Skeletal muscle satellite cell (primary cell): ENCODE results near the gene SCGB1A1.

Experiments used
- H3K27me3 ChIP-seq: 2 replicates; pipeline ENCODE4 v1.7.0; 2013; ENCODE audit warnings: low read length; ENCODE audit not compliant: control insufficient read depth, insufficient read depth
- H3K36me3 ChIP-seq: 2 replicates; pipeline ENCODE4 v1.7.0; 2013; ENCODE audit warnings: mild to moderate bottlenecking, control low read depth, low read length; ENCODE audit not compliant: insufficient read depth
- H3K4me1 ChIP-seq: 2 replicates; pipeline ENCODE4 v1.7.0; 2013; ENCODE audit warnings: low read length; ENCODE audit not compliant: control insufficient read depth, insufficient read depth
- H3K4me2 ChIP-seq: 2 replicates; pipeline ENCODE4 v1.7.0; 2013; ENCODE audit warnings: mild to moderate bottlenecking, low read length
- H3K4me3 ChIP-seq: 2 replicates; pipeline ENCODE4 v1.7.0; 2013; ENCODE audit warnings: low read length
- H3K9ac ChIP-seq: 2 replicates; pipeline ENCODE4 v1.7.0; 2013; ENCODE audit warnings: mild to moderate bottlenecking, low read depth, low read length, moderate library complexity
- H3K9me3 ChIP-seq: replicated peaks from 2 replicates; pipeline ENCODE4 v1.7.0; 2013; ENCODE audit warnings: mild to moderate bottlenecking, control low read depth, low read length

The SCGB1A1 gene

DNA sequence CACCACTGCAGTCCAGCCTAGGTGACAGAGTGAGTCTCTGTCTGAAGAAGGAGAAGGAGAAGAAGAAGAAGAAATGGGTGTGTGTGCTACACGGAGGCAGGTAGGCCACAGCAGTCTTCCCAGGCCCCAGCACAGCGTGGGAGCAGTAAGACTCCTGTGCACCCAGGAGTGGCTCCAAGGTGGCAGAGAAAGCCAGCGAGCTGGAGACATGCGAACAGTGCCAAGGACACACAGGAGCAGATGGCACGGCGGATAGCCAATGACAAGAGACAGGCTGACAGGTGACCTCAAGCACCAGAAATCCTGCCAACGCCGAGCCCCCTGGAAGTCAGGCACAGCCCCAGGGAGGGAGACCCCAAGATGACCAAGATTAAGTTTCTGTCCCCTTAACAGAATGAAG is 9.0 kb upstream of the SCGB1A1 start:
- Histone ChIP-seq H3K4me1 (no peaks in the 10 kb centered on the region), H3K27me3 (peaks cover 3% of the 10 kb centered on the region), H3K9ac (no peak overlapping the region), H3K4me2 (no peak overlapping the region), H3K9me3 (no peaks in the 10 kb centered on the region), H3K36me3 (no peaks in the 10 kb centered on the region), H3K4me3 (no peak overlapping the region)

DNA sequence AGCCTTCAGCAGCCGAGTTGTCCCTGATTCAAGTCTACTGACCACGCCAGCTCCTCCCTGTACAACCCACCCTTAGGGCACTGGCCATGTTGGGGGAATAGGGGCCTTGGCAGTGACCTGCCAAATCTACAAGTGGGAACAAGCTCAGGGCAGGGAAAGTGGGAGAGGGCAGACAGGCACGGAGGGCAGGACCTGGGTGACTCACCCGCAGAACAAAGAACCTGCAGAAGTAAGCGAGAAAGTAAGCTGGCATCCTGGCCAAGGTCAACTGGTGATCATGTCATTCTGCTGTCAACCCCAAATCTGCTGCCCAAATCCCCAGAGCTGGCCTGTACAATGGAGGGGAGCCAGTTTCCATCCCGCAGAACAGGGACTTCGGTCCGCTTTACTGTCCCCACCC is 7.9 kb upstream of the SCGB1A1 start:
- Histone ChIP-seq H3K4me1 (no peaks in the 10 kb centered on the region), H3K27me3 (no peaks in the 10 kb centered on the region), H3K9me3 (no peaks in the 10 kb centered on the region), H3K36me3 (no peaks in the 10 kb centered on the region), H3K4me3 (no peak overlapping the region), H3K9ac (no peak overlapping the region), H3K4me2 (no peak overlapping the region)

DNA sequence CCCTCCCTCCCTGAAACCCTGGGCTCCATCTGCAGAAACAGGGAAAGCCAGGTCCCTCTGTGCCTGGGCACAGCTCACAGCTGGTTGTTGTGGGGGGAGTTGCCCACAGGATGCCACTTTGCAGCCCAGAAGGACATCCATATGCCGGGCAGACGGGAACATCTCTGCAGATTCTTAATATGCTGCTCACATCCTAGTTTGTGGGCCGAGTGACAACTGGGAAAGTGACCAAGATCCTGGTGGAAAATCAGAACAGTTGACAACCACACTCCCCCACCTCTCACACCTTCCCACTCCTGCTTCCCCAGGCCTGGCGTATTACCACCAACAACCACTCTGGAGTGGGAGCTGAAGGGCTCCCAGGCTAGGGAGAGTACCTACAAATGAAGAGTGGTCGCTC is 7.3 kb upstream of the SCGB1A1 start:
- Histone ChIP-seq H3K9me3 (no peaks in the 10 kb centered on the region), H3K27me3 (no peaks in the 10 kb centered on the region), H3K9ac (no peak overlapping the region), H3K36me3 (no peaks in the 10 kb centered on the region), H3K4me3 (no peak overlapping the region), H3K4me1 (no peaks in the 10 kb centered on the region), H3K4me2 (no peak overlapping the region)

DNA sequence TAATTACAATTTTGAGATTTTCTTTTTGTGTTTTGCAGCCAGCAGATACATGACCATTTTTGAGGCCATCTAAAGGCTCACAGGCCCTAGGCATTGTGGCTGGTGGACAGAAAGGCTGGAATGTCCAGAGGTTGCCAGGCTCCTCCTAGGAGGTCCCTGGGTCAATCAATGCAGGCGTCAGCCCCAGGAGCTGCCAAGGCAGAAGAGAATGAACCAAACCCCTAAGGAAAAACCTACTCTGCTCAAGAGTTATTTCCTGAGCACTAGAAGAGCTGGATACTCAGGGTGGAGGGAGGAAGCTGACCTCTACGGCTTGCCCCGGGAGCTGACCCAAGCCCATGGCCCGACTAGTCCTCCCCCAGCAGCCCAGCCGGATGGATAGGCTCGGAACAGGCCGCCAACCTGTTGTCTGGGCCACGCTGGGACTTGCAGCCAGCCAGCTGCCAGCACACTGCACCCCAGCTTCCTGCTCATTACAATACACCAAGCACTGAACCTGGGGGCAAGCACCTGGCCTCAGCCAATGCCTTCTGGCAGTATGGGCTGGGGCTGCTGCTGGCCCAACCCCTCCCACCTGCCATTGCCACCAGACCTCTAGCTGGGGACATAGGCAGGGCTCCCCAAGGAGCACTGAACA is 5.7 kb upstream of the SCGB1A1 start:
- Histone ChIP-seq H3K27me3 (no peaks in the 10 kb centered on the region), H3K4me1 (no peaks in the 10 kb centered on the region), H3K4me3 (no peak overlapping the region), H3K9ac (no peak overlapping the region), H3K4me2 (no peak overlapping the region), H3K36me3 (no peaks in the 10 kb centered on the region), H3K9me3 (no peaks in the 10 kb centered on the region)

DNA sequence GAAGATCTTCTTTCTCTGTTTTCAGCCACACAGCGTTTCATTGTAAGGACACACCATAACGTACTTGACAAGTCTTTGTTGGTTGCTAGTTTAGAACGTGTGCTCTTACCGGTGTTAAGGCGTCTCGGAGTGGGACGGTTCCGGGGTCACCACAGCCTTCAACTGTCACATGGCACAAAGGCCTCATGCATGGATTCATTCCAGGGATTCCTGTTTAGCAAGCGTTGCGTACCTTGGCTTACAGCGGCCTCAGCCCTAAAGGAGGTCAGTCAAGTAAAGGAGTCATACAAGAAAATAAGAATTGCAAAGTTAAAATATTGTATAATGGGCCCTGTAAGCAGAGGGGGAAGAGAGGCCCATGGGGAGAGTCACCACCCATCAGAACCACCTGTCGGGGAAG is 2.2 kb upstream of the SCGB1A1 start:
- peaks cover 8% of the 10 kb centered on the region for H3K27me3 ChIP-seq
- no peak overlapping the region for H3K4me2 ChIP-seq

DNA sequence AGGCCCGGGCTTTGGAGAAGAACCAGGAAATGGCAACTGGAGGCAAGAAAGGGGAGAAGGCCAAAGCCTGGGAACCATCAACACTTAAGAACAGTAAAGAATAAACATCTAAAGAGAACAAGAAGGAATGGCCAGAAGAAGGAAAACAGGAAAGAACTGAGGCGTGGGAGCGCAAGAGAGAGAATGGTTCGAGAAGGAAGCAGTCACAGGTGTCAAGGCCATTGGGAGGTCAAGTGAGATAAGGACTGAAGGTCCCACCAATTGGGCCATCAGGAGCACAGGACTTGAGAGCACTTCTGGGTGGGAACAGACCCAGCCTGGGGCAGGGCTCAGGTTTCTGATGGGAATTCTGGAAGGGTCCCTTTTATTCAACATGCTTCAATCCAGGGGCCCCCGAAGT is 697 bp upstream of the SCGB1A1 start:
- Histone ChIP-seq H3K4me3 (no peak overlapping the region), H3K4me1 (no peaks in the 10 kb centered on the region), H3K4me2 (no peak overlapping the region), H3K27me3 (peaks cover 15% of the 10 kb centered on the region), H3K9me3 (no peaks in the 10 kb centered on the region), H3K36me3 (no peaks in the 10 kb centered on the region), H3K9ac (no peak overlapping the region)

More for the DNA sequence above, 2.2 kb upstream of the SCGB1A1 start:
- no peaks in the 10 kb centered on the region for H3K9me3 ChIP-seq
- H3K9ac ChIP-seq = no peak overlapping the region
- H3K4me1 ChIP-seq = no peaks in the 10 kb centered on the region
- no peaks in the 10 kb centered on the region for H3K36me3 ChIP-seq
- no peak overlapping the region for H3K4me3 ChIP-seq

DNA sequence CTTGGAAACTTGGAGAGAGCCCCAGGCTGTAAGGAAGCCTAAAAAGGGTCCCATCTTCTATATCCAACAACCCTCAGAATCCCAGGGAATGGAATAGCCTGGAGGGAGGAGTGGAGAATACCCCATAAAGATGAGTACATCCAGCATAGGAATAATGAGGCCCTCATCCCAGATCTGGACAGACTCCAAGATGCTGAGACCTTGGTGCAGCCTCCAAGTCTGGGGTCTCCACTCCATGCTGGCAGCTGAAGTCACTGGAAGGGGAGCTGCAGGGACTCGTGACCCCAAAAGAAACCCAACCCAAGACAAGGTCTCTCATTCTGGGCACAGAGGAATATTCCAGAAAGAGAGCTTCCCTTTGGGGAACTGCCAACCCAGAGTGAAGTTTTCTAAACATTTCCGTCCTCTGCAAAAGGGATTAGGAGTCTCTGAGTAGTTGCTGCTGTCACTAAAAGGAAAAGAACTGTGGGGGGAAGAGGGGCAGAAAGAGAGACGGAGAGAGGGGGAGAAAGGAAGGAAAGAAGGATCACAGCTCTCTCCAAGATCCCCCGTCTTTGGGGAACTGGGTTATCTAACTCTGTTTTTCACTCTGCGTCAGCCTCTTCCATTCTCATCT is 589 bp downstream of the SCGB1A1 start:
- H3K4me3 ChIP-seq = no peak overlapping the region
- H3K9me3 ChIP-seq = no peaks in the 10 kb centered on the region
- no peak overlapping the region for H3K4me2 ChIP-seq
- H3K9ac ChIP-seq = no peak overlapping the region
- no peaks in the 10 kb centered on the region for H3K36me3 ChIP-seq
- peaks cover 19% of the 10 kb centered on the region for H3K27me3 ChIP-seq
- peaks cover under 1% of the 10 kb centered on the region for H3K4me1 ChIP-seq

DNA sequence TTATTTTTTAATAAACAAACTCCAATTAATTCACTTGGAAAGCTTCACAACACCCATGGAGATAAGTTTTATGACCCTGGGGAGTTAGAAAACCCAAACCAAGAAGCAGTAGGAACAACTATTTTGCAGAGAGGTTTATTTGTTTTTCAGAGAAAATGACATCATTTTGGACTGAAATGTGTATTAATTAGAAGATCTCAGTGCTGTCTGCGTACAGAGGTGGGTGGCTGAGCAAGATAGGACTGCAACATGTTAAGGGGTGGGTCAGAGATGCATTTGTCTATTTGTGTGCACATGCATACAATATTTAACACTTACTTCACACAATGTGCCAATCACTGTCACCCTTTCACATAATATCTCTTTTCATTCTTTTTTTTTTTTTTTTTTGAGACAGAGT is 1.1 kb downstream of the SCGB1A1 start:
- Histone ChIP-seq H3K9me3 (no peaks in the 10 kb centered on the region), H3K36me3 (no peaks in the 10 kb centered on the region), H3K4me3 (no peak overlapping the region), H3K4me1 (peaks cover 2% of the 10 kb centered on the region), H3K9ac (no peak overlapping the region), H3K27me3 (peaks cover 19% of the 10 kb centered on the region), H3K4me2 (no peak overlapping the region)

DNA sequence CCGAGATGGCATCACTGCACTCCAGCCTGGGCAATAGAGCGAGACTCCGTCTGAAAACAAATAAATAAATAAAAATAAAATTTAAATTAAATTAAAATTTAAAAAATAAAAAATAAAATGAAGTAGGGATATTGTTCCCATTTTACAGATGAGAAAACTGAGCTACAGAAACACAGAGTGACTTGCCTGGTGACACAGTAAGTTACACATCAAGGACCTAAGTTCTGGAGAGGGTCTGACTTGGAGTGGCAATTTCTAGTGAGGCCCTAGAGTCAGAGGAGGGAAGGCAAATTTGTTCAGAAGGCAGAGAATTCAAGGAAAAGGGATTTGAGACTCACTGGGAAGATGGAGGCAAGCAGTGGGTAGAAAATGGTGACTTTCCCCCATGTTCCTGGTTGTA is 2.0 kb downstream of the SCGB1A1 start:
- no peak overlapping the region for H3K9ac ChIP-seq
- peaks cover 2% of the 10 kb centered on the region for H3K4me1 ChIP-seq
- H3K9me3 ChIP-seq = no peaks in the 10 kb centered on the region
- H3K4me3 ChIP-seq = no peak overlapping the region
- no peak overlapping the region for H3K4me2 ChIP-seq
- H3K27me3 ChIP-seq = peaks cover 19% of the 10 kb centered on the region
- H3K36me3 ChIP-seq = no peaks in the 10 kb centered on the region

DNA sequence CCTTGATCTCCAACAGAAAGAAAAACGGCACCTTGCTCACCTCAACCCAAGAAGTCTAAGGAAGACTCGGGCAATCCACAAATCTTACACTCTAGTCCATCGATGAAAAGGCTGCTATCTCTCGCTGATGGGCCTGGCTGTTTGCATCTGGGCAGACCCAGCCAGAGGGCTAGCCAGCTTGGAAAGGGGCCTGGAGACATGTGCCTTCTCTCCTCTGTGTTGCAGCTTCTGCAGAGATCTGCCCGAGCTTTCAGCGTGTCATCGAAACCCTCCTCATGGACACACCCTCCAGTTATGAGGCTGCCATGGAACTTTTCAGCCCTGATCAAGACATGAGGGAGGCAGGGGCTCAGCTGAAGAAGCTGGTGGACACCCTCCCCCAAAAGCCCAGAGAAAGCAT is 3.2 kb downstream of the SCGB1A1 start:
- Histone ChIP-seq H3K27me3 (peaks cover 19% of the 10 kb centered on the region), H3K9me3 (no peaks in the 10 kb centered on the region), H3K4me3 (no peak overlapping the region), H3K9ac (no peak overlapping the region), H3K4me2 (no peak overlapping the region), H3K4me1 (peaks cover 11% of the 10 kb centered on the region), H3K36me3 (no peaks in the 10 kb centered on the region)

DNA sequence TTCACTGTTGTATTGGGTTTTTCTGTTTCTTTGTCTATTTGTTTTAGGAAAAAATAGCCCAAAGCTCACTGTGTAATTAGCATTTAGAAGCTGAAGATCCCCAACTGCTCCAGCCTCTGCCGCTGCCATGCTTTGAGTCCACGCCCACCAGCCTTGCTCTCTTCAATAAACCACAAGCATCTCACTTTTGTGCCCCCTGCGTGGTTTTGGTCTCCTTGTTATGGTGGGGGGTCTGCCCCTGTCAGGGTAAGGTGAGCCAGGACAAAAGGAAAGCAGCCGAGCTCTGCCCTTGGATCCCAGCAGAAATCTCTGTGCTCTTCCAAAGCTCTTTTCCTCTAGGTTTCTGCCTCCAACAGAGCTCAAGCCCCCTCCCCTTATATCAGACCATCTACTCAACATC is 4.2 kb downstream of the SCGB1A1 start:
- H3K36me3 ChIP-seq = no peaks in the 10 kb centered on the region
- H3K9ac ChIP-seq = no peak overlapping the region
- peaks cover 19% of the 10 kb centered on the region for H3K4me1 ChIP-seq

DNA sequence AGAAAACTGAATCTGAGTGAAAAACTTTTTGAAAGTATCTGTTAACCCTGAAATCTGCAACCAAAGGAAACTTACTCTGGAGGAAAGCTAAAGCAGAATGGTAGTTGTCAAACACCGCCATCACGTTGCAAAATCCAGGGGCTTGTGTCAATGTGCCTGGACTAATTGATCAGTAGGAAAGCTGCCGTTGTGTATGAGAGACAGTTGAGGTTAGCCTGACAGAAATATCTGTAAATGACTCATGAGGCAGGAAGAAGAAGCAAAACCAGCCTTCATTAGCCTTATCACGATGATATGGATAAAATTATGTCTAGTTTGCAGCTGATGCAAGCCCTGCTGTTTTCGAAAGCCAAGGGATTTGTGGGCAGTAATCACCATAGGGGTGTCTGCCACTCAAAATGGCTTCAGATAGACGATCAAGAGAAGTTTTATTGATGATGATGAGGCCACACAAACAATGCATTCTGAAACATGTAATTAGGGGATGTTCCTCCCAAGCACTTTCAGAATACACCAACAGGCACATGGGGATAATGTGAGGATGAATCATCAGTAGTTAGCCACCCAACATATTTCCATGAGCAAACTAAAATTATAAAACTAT is 8.9 kb downstream of the SCGB1A1 start:
- Histone ChIP-seq H3K4me2 (no peak overlapping the region), H3K4me3 (no peak overlapping the region), H3K36me3 (no peaks in the 10 kb centered on the region), H3K9me3 (no peaks in the 10 kb centered on the region), H3K27me3 (peaks cover 6% of the 10 kb centered on the region), H3K4me1 (peaks cover 38% of the 10 kb centered on the region), H3K9ac (no peak overlapping the region)

More for the DNA sequence above, 4.2 kb downstream of the SCGB1A1 start:
- Histone ChIP-seq H3K4me3 (no peak overlapping the region), H3K27me3 (peaks cover 19% of the 10 kb centered on the region), H3K4me2 (no peak overlapping the region), H3K9me3 (no peaks in the 10 kb centered on the region)
